B cell (primary cell): Measurements from ENCODE around the gene NLRC5.

Experiments
- EZH2 ChIP-seq: IDR thresholded peaks from 2 replicates; pipeline ENCODE4 v1.6.1; 2012; ENCODE audit warnings: borderline replicate concordance, low read depth, mild to moderate bottlenecking, moderate library complexity, low read length; ENCODE audit not compliant: insufficient read depth, poor library complexity, severe bottlenecking
- TF ChIP-seq, protein P1 (sequence below): fragments of 200-600 bp; IDR thresholded peaks from one replicate; pipeline ENCODE4 v1.8.0; 2022; ENCODE audit warnings: antibody characterized with exemption, mild to moderate bottlenecking

- TF ChIP-seq, protein P1, sequence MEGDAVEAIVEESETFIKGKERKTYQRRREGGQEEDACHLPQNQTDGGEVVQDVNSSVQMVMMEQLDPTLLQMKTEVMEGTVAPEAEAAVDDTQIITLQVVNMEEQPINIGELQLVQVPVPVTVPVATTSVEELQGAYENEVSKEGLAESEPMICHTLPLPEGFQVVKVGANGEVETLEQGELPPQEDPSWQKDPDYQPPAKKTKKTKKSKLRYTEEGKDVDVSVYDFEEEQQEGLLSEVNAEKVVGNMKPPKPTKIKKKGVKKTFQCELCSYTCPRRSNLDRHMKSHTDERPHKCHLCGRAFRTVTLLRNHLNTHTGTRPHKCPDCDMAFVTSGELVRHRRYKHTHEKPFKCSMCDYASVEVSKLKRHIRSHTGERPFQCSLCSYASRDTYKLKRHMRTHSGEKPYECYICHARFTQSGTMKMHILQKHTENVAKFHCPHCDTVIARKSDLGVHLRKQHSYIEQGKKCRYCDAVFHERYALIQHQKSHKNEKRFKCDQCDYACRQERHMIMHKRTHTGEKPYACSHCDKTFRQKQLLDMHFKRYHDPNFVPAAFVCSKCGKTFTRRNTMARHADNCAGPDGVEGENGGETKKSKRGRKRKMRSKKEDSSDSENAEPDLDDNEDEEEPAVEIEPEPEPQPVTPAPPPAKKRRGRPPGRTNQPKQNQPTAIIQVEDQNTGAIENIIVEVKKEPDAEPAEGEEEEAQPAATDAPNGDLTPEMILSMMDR, result no peak
- no peak for TF ChIP-seq EZH2
Measured at GRCh38 chr16:56956076-56956475, 33.3 kb upstream of the NLRC5 start.
